Calu3 (cell line): ENCODE measurements around the gene ZFC3H1. TPM values are rescaled to one million over a fixed set of nuclear protein-coding genes. Genes with fewer than 3 reads are reported as not detected.
"Not testable (repeated sequence)": the region's sequence is repeated elsewhere in the genome, so short reads cannot be mapped to it uniquely, and the experiment has no call there.

Experiments
- BruUV-seq: library from RNA; stranded (reverse); fragments of 400-500 nt; replicated peaks from 2 replicates; lab custom pipeline; 2021; lab: Mats Ljungman, UMichigan
- CTCF ChIA-PET: fragments of 300-600 bp; sonication (Branson Sonifier 250); formaldehyde crosslinking; loops from one replicate; lab custom pipeline; 2022; ENCODE audit warnings: antibody characterized with exemption; lab: Charles Lee
- DNase-seq: peaks from one replicate; pipeline ENCODE4 v3.0.0; 2022
- H3K27ac Mint-ChIP-seq: one replicate; pipeline ENCODE4 v1.8.0; 2022; ENCODE audit warnings: mixed read lengths; ENCODE audit not compliant: unreplicated experiment
- H3K27me3 Mint-ChIP-seq: one replicate; pipeline ENCODE4 v1.8.0; 2022; ENCODE audit warnings: mixed read lengths; ENCODE audit not compliant: unreplicated experiment
- H3K36me3 Mint-ChIP-seq: one replicate; pipeline ENCODE4 v1.8.0; 2022; ENCODE audit warnings: mild to moderate bottlenecking, moderate library complexity, mixed read lengths; ENCODE audit not compliant: insufficient read depth, unreplicated experiment
- H3K4me1 Mint-ChIP-seq: one replicate; pipeline ENCODE4 v1.8.0; 2022; ENCODE audit warnings: mild to moderate bottlenecking, low read depth, mixed read lengths; ENCODE audit not compliant: unreplicated experiment
- H3K4me3 Mint-ChIP-seq: one replicate; pipeline ENCODE4 v1.8.0; 2022; ENCODE audit warnings: mild to moderate bottlenecking, low read depth, moderate library complexity, mixed read lengths; ENCODE audit not compliant: unreplicated experiment
- H3K9me3 Mint-ChIP-seq: one replicate; pipeline ENCODE4 v1.8.0; 2022; ENCODE audit warnings: low read depth, mixed read lengths; ENCODE audit not compliant: unreplicated experiment
- CTCF ChIP-seq: fragments of 200-600 bp; IDR thresholded peaks from one replicate; pipeline ENCODE4 v1.8.0; 2022; ENCODE audit warnings: antibody characterized with exemption; ENCODE audit not compliant: unreplicated experiment
- intact Hi-C: fragments of 100-400 bp; cut with micrococcal nuclease; formaldehyde crosslinking; loops from one replicate; pipeline ENCODE4 v1.10.0; 2022; ENCODE audit not compliant: unreplicated experiment
- total RNA-seq: library from RNA; stranded (reverse); gene quantifications from 2 replicates; pipeline ENCODE4 v1.2.3, GENCODE V29; 2022

The ZFC3H1 gene
- total RNA-seq, 1 experiment from 2014 or later: 66.6 TPM

GRCh38 chr12:71578694-71579258 is 84.9 kb downstream of the ZFC3H1 start:
- Mint-ChIP-seq H3K4me3 (no peak overlapping the region), H3K9me3 (no peaks in the 10 kb centered on the region), H3K4me1 (peaks cover 9% of the 10 kb centered on the region), H3K27ac (no peak overlapping the region), H3K36me3 (no peaks in the 10 kb centered on the region), H3K27me3 (peaks cover 3% of the 10 kb centered on the region)
- BruUV-seq: no TSS peak
- intact Hi-C loops: no loop called here
- no peak for TF ChIP-seq CTCF
- CTCF ChIA-PET: interaction anchor here (0.7 kb wide), 1 partner anchor 279 kb away, joined by 3 read pairs; no protein-coding TSS in a partner anchor
- no peak for DNase-seq

GRCh38 chr12:71576496-71576895 is 87.2 kb downstream of the ZFC3H1 start:
- TF ChIP-seq CTCF: no peak
- no peaks in the 10 kb centered on the region for H3K36me3 Mint-ChIP-seq
- no peak for DNase-seq
- H3K27me3 Mint-ChIP-seq: no peaks in the 10 kb centered on the region
- H3K4me3 Mint-ChIP-seq: no peak overlapping the region
- H3K9me3 Mint-ChIP-seq: no peaks in the 10 kb centered on the region
- no peak overlapping the region for H3K27ac Mint-ChIP-seq
- no TSS peak for BruUV-seq
- H3K4me1 Mint-ChIP-seq: peaks cover 4% of the 10 kb centered on the region
- intact Hi-C loops: no loop called here
- CTCF ChIA-PET: no interaction called here

- H3K36me3 Mint-ChIP-seq, H3K4me3 Mint-ChIP-seq, CTCF ChIA-PET, intact Hi-C loops, BruUV-seq, H3K9me3 Mint-ChIP-seq, H3K27me3 Mint-ChIP-seq, H3K27ac Mint-ChIP-seq, H3K4me1 Mint-ChIP-seq, DNase-seq: not testable (repeated sequence)
Measured at GRCh38 chr12:71569885-71570284, 93.8 kb downstream of the ZFC3H1 start.

GRCh38 chr12:71567537-71567936 is 96.1 kb downstream of the ZFC3H1 start:
- H3K4me1 Mint-ChIP-seq: no peaks in the 10 kb centered on the region
- H3K27me3 Mint-ChIP-seq: no peaks in the 10 kb centered on the region
- no peak overlapping the region for H3K27ac Mint-ChIP-seq
- H3K9me3 Mint-ChIP-seq: peaks cover 2% of the 10 kb centered on the region
- intact Hi-C loops: no loop called here
- H3K36me3 Mint-ChIP-seq: no peaks in the 10 kb centered on the region
- no TSS peak for BruUV-seq
- CTCF ChIA-PET: no interaction called here
- no peak for TF ChIP-seq CTCF
- no peak overlapping the region for H3K4me3 Mint-ChIP-seq
- no peak for DNase-seq

- Mint-ChIP-seq H3K9me3 (peaks cover 2% of the 10 kb centered on the region), H3K36me3 (no peaks in the 10 kb centered on the region), H3K27ac (no peak overlapping the region), H3K4me3 (no peak overlapping the region), H3K27me3 (no peaks in the 10 kb centered on the region), H3K4me1 (no peaks in the 10 kb centered on the region)
- no TSS peak for BruUV-seq
- CTCF ChIA-PET: no interaction called here
- intact Hi-C loops: no loop called here
- no peak for DNase-seq
- TF ChIP-seq CTCF: no peak
Measured at GRCh38 chr12:71566655-71567054, 97.0 kb downstream of the ZFC3H1 start.
